Panc1 (cell line): Measurements from ENCODE around the gene TMEM238L. TPM values are rescaled to one million over a fixed set of nuclear protein-coding genes. Genes with fewer than 3 reads are reported as not detected.

ENCODE experiments used
- ATAC-seq: fragments of 200-7000 bp; cut with Tn5 transposase; 2 replicates; pipeline ENCODE4 v1.9.1; 2020; ENCODE audit warnings: mild to moderate bottlenecking, moderate library complexity
- BruUV-seq: library from RNA; stranded (reverse); fragments of 400-500 nt; replicated peaks from 2 replicates; lab custom pipeline; 2021; lab: Mats Ljungman, UMichigan
- CTCF ChIA-PET: fragments of 300-600 bp; sonication (Branson Sonifier 250); formaldehyde crosslinking; loops from one replicate; lab custom pipeline; 2022; ENCODE audit warnings: antibody characterized with exemption; lab: Charles Lee
- POLR2A ChIA-PET: fragments of 300-600 bp; sonication (Branson Sonifier 250); formaldehyde crosslinking; loops from one replicate; lab custom pipeline; 2022; ENCODE audit warnings: antibody characterized with exemption; lab: Charles Lee
- DNase-seq: peaks from one replicate; pipeline ENCODE4 v3.0.0-alpha.2; 2010; ENCODE audit warnings: low read depth, low spot score
- H3K27ac ChIP-seq: 2 replicates; pipeline ENCODE4 v1.5.1; 2011; ENCODE audit warnings: mild to moderate bottlenecking, low read length, inconsistent platforms
- H3K27me3 ChIP-seq: fragments of 200-500 bp; sonication (Bioruptor generic); 2 replicates; pipeline ENCODE4 v1.6.0; 2014; ENCODE audit warnings: low read length, inconsistent platforms; ENCODE audit not compliant: control insufficient read depth, insufficient read depth
- H3K36me3 ChIP-seq: fragments of 200-500 bp; sonication (Bioruptor generic); 2 replicates; pipeline ENCODE4 v1.5.1; 2014; ENCODE audit warnings: inconsistent platforms, mild to moderate bottlenecking, low read length, moderate library complexity; ENCODE audit not compliant: control insufficient read depth, insufficient read depth
- H3K4me1 ChIP-seq: 2 replicates; pipeline ENCODE4 v1.5.1; 2011; ENCODE audit warnings: inconsistent platforms, mild to moderate bottlenecking, low read length, moderate library complexity; ENCODE audit not compliant: control insufficient read depth, insufficient read depth
- H3K4me3 ChIP-seq, 2 experiments: 2 replicates each; pipeline ENCODE4 v1.5.1; 2011 to 2012; ENCODE audit warnings: low read depth in 2 of 2, low read length in 2 of 2, mild to moderate bottlenecking in 2 of 2, inconsistent platforms in 1 of 2, moderate library complexity in 1 of 2
- H3K9me3 ChIP-seq: fragments of 200-500 bp; sonication (Bioruptor generic); 2 replicates; pipeline ENCODE4 v1.5.1; 2014; ENCODE audit warnings: low read depth, mild to moderate bottlenecking, inconsistent platforms, low read length, moderate library complexity; ENCODE audit not compliant: control insufficient read depth, insufficient read depth
- POLR2AphosphoS5 ChIP-seq: IDR thresholded peaks from 2 replicates; pipeline ENCODE4 v1.6.1; 2012; ENCODE audit warnings: mild to moderate bottlenecking, low read depth, low read length, moderate library complexity
- SIN3A ChIP-seq: IDR thresholded peaks from 2 replicates; pipeline ENCODE4 v1.6.1; 2012; ENCODE audit warnings: low read depth, mild to moderate bottlenecking, low read length, moderate library complexity, borderline replicate concordance; ENCODE audit not compliant: insufficient read depth
- TCF7L2 ChIP-seq: IDR thresholded peaks from 2 replicates; pipeline ENCODE4 v1.6.1; 2011; ENCODE audit warnings: mild to moderate bottlenecking, low read depth, low read length, inconsistent platforms
- in situ Hi-C: cut with HindIII; loops from 2 replicates; pipeline ENCODE4 v1.10.0; 2016; ENCODE audit warnings: low sequenced_read_pairs, low pct_unique_long_range_greater_than_20kb
- intact Hi-C: fragments of 100-400 bp; cut with micrococcal nuclease; formaldehyde crosslinking; loops from one replicate; pipeline ENCODE4 v1.10.0; 2022; ENCODE audit not compliant: unreplicated experiment
- total RNA-seq: library from RNA; stranded (reverse); gene quantifications from one replicate; pipeline ENCODE4 v1.2.1, GENCODE V29; 2021; ENCODE audit not compliant: unreplicated experiment
- TF ChIP-seq, protein P1 (sequence below), 2 experiments: IDR thresholded peaks; 2 replicates each; pipeline ENCODE4 v1.6.1; 2011 to 2012; ENCODE audit warnings: low read depth in 2 of 2, control low read depth in 1 of 2, low read length in 1 of 2, mild to moderate bottlenecking in 1 of 2, moderate library complexity in 1 of 2; ENCODE audit not compliant: insufficient read depth in 1 of 2
- TF ChIP-seq, protein P2 (sequence below): fragments of 450-650 bp; IDR thresholded peaks from 2 replicates; pipeline ENCODE4 v1.5.1; 2017; ENCODE audit warnings: mild to moderate bottlenecking

Gene TMEM238L
- total RNA-seq, 1 experiment from 2014 or later: not detected

DNA sequence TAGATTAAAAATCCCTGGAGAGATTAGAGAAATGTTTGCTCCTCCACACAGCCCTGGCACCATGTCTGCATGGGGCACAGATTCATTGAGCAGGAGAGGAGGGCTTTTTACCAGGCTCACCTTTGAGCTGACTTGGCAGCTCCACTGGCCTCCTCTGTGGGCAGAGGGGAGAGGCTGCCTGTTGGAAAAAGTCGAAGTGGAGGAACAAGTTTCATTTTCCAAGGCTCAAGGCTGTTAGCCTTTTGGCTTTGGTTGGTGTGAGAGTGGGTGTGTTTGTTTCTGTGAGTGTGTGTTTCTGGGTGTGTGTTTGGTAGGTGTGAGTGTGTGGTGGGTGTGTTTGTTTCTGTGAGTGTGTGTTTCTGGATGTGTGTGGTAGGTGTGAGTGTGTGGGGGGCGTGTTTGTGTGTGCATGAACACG, 5.6 kb downstream of the TMEM238L start:
- Histone ChIP-seq H3K4me1 (no peaks in the 10 kb centered on the region), H3K9me3 (no peaks in the 10 kb centered on the region), H3K27me3 (no peaks in the 10 kb centered on the region), H3K27ac (no peak overlapping the region), H3K36me3 (no peaks in the 10 kb centered on the region), H3K4me3 (no peak overlapping the region)
- ATAC-seq: no peak
- in situ Hi-C loops (no loop called here), intact Hi-C loops (no loop called here)
- POLR2A ChIA-PET: no interaction called here
- DNase-seq: no peak
- no peak for TF ChIP-seq POLR2AphosphoS5
- no peak for TF ChIP-seq SIN3A
- no peak for TF ChIP-seq TCF7L2
- TF ChIP-seq, protein P1, sequence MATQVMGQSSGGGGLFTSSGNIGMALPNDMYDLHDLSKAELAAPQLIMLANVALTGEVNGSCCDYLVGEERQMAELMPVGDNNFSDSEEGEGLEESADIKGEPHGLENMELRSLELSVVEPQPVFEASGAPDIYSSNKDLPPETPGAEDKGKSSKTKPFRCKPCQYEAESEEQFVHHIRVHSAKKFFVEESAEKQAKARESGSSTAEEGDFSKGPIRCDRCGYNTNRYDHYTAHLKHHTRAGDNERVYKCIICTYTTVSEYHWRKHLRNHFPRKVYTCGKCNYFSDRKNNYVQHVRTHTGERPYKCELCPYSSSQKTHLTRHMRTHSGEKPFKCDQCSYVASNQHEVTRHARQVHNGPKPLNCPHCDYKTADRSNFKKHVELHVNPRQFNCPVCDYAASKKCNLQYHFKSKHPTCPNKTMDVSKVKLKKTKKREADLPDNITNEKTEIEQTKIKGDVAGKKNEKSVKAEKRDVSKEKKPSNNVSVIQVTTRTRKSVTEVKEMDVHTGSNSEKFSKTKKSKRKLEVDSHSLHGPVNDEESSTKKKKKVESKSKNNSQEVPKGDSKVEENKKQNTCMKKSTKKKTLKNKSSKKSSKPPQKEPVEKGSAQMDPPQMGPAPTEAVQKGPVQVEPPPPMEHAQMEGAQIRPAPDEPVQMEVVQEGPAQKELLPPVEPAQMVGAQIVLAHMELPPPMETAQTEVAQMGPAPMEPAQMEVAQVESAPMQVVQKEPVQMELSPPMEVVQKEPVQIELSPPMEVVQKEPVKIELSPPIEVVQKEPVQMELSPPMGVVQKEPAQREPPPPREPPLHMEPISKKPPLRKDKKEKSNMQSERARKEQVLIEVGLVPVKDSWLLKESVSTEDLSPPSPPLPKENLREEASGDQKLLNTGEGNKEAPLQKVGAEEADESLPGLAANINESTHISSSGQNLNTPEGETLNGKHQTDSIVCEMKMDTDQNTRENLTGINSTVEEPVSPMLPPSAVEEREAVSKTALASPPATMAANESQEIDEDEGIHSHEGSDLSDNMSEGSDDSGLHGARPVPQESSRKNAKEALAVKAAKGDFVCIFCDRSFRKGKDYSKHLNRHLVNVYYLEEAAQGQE (IDR thresholded peaks at IDR 0.05; ENCODE audit: insufficient read depth in 1 of 2, low read depth in 2 of 2, low read length in 1 of 2): no peak
- TF ChIP-seq, protein P2, sequence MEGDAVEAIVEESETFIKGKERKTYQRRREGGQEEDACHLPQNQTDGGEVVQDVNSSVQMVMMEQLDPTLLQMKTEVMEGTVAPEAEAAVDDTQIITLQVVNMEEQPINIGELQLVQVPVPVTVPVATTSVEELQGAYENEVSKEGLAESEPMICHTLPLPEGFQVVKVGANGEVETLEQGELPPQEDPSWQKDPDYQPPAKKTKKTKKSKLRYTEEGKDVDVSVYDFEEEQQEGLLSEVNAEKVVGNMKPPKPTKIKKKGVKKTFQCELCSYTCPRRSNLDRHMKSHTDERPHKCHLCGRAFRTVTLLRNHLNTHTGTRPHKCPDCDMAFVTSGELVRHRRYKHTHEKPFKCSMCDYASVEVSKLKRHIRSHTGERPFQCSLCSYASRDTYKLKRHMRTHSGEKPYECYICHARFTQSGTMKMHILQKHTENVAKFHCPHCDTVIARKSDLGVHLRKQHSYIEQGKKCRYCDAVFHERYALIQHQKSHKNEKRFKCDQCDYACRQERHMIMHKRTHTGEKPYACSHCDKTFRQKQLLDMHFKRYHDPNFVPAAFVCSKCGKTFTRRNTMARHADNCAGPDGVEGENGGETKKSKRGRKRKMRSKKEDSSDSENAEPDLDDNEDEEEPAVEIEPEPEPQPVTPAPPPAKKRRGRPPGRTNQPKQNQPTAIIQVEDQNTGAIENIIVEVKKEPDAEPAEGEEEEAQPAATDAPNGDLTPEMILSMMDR: no peak
- BruUV-seq: no TSS peak
- CTCF ChIA-PET: interaction anchor here (0.6 kb wide), 1 partner anchor 59 kb away, joined by 3 read pairs; no protein-coding TSS in a partner anchor

DNA sequence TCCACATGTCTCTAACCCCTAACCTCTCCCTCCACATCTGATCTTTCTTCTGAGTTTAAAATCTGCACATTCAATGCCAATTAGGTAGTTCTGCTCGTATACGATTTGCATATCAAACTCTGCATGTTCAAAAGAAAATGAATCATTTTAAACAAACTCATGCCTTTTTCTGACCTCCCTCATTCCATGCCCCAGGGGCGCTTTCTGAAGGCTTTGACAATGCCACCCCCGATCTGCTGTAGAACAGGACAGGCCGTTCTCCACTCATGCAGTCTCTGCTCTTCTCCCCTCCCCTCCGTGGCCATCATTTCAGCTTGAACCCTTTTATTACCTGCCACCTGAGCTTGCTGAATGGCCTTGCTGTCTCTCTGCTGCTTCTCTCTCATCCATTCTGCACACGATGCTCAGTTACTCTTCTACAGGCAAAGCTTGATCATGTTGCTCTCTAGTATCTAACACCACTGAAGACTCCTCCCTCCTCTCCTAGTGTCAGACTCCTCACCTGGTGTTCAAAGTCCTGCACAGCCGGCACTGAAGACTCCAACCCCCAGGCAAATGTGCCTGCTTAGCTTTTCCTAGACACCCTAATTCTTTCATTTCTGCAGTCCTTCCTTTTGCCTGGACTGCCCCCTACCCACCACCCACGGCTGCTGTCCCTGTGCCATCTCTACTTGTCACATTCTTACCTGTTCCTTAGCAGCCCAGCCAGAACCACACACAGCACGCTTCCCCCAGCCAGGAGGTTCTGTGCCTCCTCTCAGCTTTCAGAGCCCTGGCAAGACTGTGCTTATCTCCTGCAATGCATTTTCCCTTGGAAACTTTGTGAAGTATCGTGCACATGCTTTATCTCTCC, 6.2 kb downstream of the TMEM238L start:
- CTCF ChIA-PET: interaction anchor here (0.6 kb wide), 1 partner anchor 58 kb away, joined by 3 read pairs; no protein-coding TSS in a partner anchor
- no TSS peak for BruUV-seq
- Histone ChIP-seq H3K27ac (no peak overlapping the region), H3K4me3 (no peak overlapping the region), H3K4me1 (no peaks in the 10 kb centered on the region), H3K36me3 (no peaks in the 10 kb centered on the region), H3K27me3 (no peaks in the 10 kb centered on the region), H3K9me3 (no peaks in the 10 kb centered on the region)
- POLR2A ChIA-PET: no interaction called here
- DNase-seq (no peak), ATAC-seq (no peak)
- in situ Hi-C loops: no loop called here
- TF ChIP-seq, protein P1 (IDR thresholded peaks at IDR 0.05; ENCODE audit: insufficient read depth in 1 of 2, low read depth in 2 of 2, low read length in 1 of 2): no peak
- no peak for TF ChIP-seq SIN3A
- TF ChIP-seq, protein P2: no peak
- TF ChIP-seq TCF7L2: no peak
- TF ChIP-seq POLR2AphosphoS5: no peak
- intact Hi-C loops: no loop called here
